H9 (cell line): ENCODE data around the gene SLC39A8. TPM values are rescaled to one million over a fixed set of nuclear protein-coding genes. Genes with fewer than 3 reads are reported as not detected.

Experiments used
- DNase-seq: peaks from one replicate; pipeline ENCODE4 v3.0.0-alpha.2; 2017
- H2AFZ ChIP-seq: one replicate; pipeline ENCODE4 v1.6.1; 2013; ENCODE audit warnings: mild to moderate bottlenecking, low read length, control low read depth, moderate library complexity
- H2AK5ac ChIP-seq: 2 replicates; pipeline ENCODE4 v1.6.1; 2013; ENCODE audit warnings: low read length, control low read depth, mixed read lengths; ENCODE audit not compliant: insufficient read length
- H2BK120ac ChIP-seq: one replicate; pipeline ENCODE4 v1.6.1; 2013; ENCODE audit warnings: low read depth, mild to moderate bottlenecking, low read length, control low read depth, inconsistent platforms; ENCODE audit not compliant: poor library complexity, severe bottlenecking
- H2BK12ac ChIP-seq: 2 replicates; pipeline ENCODE4 v1.6.1; 2013; ENCODE audit warnings: low read length, control low read depth, mixed read lengths, low read depth; ENCODE audit not compliant: insufficient read length
- H2BK15ac ChIP-seq: 2 replicates; pipeline ENCODE4 v1.6.1; 2013; ENCODE audit warnings: low read depth, low read length, control low read depth
- H2BK20ac ChIP-seq: one replicate; pipeline ENCODE4 v1.6.1; 2013; ENCODE audit warnings: low read depth, mild to moderate bottlenecking, low read length, control low read depth, inconsistent platforms; ENCODE audit not compliant: poor library complexity, severe bottlenecking
- H2BK5ac ChIP-seq: 2 replicates; pipeline ENCODE4 v1.6.1; 2013; ENCODE audit warnings: low read length, control low read depth, mixed read lengths; ENCODE audit not compliant: insufficient read length
- H3K14ac ChIP-seq: 2 replicates; pipeline ENCODE4 v1.6.1; 2013; ENCODE audit warnings: low read length, control low read depth; ENCODE audit not compliant: insufficient read depth
- H3K18ac ChIP-seq: 2 replicates; pipeline ENCODE4 v1.6.1; 2013; ENCODE audit warnings: low read depth, mild to moderate bottlenecking, mixed read lengths, low read length, control low read depth; ENCODE audit not compliant: insufficient read length
- H3K23ac ChIP-seq: 2 replicates; pipeline ENCODE4 v1.6.1; 2013; ENCODE audit warnings: low read length, control low read depth, mixed read lengths, low read depth; ENCODE audit not compliant: insufficient read length
- H3K23me2 ChIP-seq: 2 replicates; pipeline ENCODE4 v1.6.1; 2013; ENCODE audit warnings: low read depth, mild to moderate bottlenecking, mixed read lengths, low read length, control low read depth; ENCODE audit not compliant: insufficient read length, poor library complexity, severe bottlenecking
- H3K27ac ChIP-seq: 2 replicates; pipeline ENCODE4 v1.5.1; 2013; ENCODE audit warnings: low read length, control low read depth, mixed read lengths, low read depth; ENCODE audit not compliant: insufficient read length
- H3K27me3 ChIP-seq: 2 replicates; pipeline ENCODE4 v1.6.1; 2013; ENCODE audit warnings: low read length, control low read depth, inconsistent platforms; ENCODE audit not compliant: insufficient read depth
- H3K4ac ChIP-seq: 2 replicates; pipeline ENCODE4 v1.6.1; 2013; ENCODE audit warnings: low read depth, mild to moderate bottlenecking, control low read depth, inconsistent platforms, low read length, moderate library complexity
- H3K4me1 ChIP-seq: 2 replicates; pipeline ENCODE4 v1.6.1; 2013; ENCODE audit warnings: low read length, control low read depth, inconsistent platforms; ENCODE audit not compliant: insufficient read depth
- H3K4me2 ChIP-seq: 2 replicates; pipeline ENCODE4 v1.6.1; 2013; ENCODE audit warnings: low read length, control low read depth, mixed read lengths; ENCODE audit not compliant: insufficient read length, insufficient read depth
- H3K56ac ChIP-seq: 2 replicates; pipeline ENCODE4 v1.6.1; 2013; ENCODE audit warnings: low read depth, mild to moderate bottlenecking, mixed read lengths, low read length, control low read depth; ENCODE audit not compliant: insufficient read length
- H3K79me1 ChIP-seq: 2 replicates; pipeline ENCODE4 v1.6.1; 2013; ENCODE audit warnings: low read depth, mild to moderate bottlenecking, moderate library complexity, low read length, control low read depth, inconsistent platforms; ENCODE audit not compliant: insufficient read depth, poor library complexity, severe bottlenecking
- H3K79me2 ChIP-seq: 2 replicates; pipeline ENCODE4 v1.6.1; 2013; ENCODE audit warnings: low read length, control low read depth, inconsistent platforms; ENCODE audit not compliant: insufficient read depth
- H3K9ac ChIP-seq: 2 replicates; pipeline ENCODE4 v1.6.1; 2013; ENCODE audit warnings: low read length, control low read depth, mixed read lengths; ENCODE audit not compliant: insufficient read length; ENCODE audit errors: extremely low read depth
- H3K9me3 ChIP-seq: one replicate; pipeline ENCODE4 v1.6.1; 2013; ENCODE audit warnings: low read depth, low read length, inconsistent platforms; ENCODE audit not compliant: control insufficient read depth
- H3T11ph ChIP-seq: one replicate; pipeline ENCODE4 v1.6.1; 2013; ENCODE audit warnings: mild to moderate bottlenecking, low read length, control low read depth, inconsistent platforms
- H4K20me1 ChIP-seq: one replicate; pipeline ENCODE4 v1.6.1; 2013; ENCODE audit not compliant: control insufficient read depth, insufficient read length, insufficient read depth
- H4K5ac ChIP-seq: 2 replicates; pipeline ENCODE4 v1.6.1; 2013; ENCODE audit warnings: low read depth, mild to moderate bottlenecking, mixed read lengths, low read length, control low read depth; ENCODE audit not compliant: insufficient read length
- H4K8ac ChIP-seq: replicated peaks from 2 replicates; pipeline ENCODE4 v1.6.1; 2013; ENCODE audit warnings: low read length, control low read depth, mixed read lengths, low read depth; ENCODE audit not compliant: insufficient read length
- H4K91ac ChIP-seq: 2 replicates; pipeline ENCODE4 v1.6.1; 2013; ENCODE audit warnings: low read depth, mild to moderate bottlenecking, moderate library complexity, mixed read lengths, low read length, control low read depth; ENCODE audit not compliant: insufficient read length
- H3K27ac Mint-ChIP-seq, 3 experiments: 2 replicates in 2 of 3; 3 replicates in 1 of 3; pipeline ENCODE4 v1.8.0; 2020 to 2021; ENCODE audit warnings: mixed read lengths in 3 of 3, mild to moderate bottlenecking in 1 of 3, moderate library complexity in 1 of 3
- H3K27me3 Mint-ChIP-seq: 2 replicates; pipeline ENCODE4 v1.8.0; 2021; ENCODE audit warnings: low read depth, mild to moderate bottlenecking, moderate library complexity, mixed read lengths
- H3K36me3 Mint-ChIP-seq, 3 experiments: 2 replicates in 2 of 3; 3 replicates in 1 of 3; pipeline ENCODE4 v1.8.0; 2020 to 2021; ENCODE audit warnings: low read depth in 3 of 3, mixed read lengths in 3 of 3; ENCODE audit not compliant: insufficient read depth in 1 of 3
- H3K4me1 Mint-ChIP-seq, 2 experiments: 2 replicates each; pipeline ENCODE4 v1.8.0; 2020; ENCODE audit warnings: mixed read lengths in 2 of 2
- H3K4me3 Mint-ChIP-seq, 2 experiments: 2 replicates in 1 of 2; 3 replicates in 1 of 2; pipeline ENCODE4 v1.8.0; 2020 to 2021; ENCODE audit warnings: mild to moderate bottlenecking in 2 of 2, mixed read lengths in 2 of 2, moderate library complexity in 1 of 2
- H3K9me3 Mint-ChIP-seq, 2 experiments: 2 replicates in 1 of 2; 3 replicates in 1 of 2; pipeline ENCODE4 v1.8.0; 2020; ENCODE audit warnings: mild to moderate bottlenecking in 2 of 2, mixed read lengths in 2 of 2, moderate library complexity in 1 of 2
- CTCF ChIP-seq: fragments of 200-600 bp; sonication (generic); conservative IDR thresholded peaks from 3 replicates; pipeline ENCODE4 v1.8.0; 2021; ENCODE audit warnings: antibody characterized with exemption, mild to moderate bottlenecking
- WGBS: extraction: QIAGEN DNeasy Blood & Tissue Kit; methylation state at CpG from one replicate; pipeline ENCODE4 v1.1.7; 2013; ENCODE audit warnings: missing lambda C conversion rate, low lambda C conversion rate, mixed read lengths; ENCODE audit not compliant: insufficient read length; ENCODE audit errors: extremely low coverage; 5-methylcytosine and 5-hydroxymethylcytosine counted together
- total RNA-seq: library from RNA; stranded (reverse); gene quantifications from 2 replicates; pipeline ENCODE4 v1.2.1, GENCODE V29; 2021

The SLC39A8 gene
- total RNA-seq, 1 experiment from 2014 or later = 11.0 TPM

- Histone ChIP-seq H4K5ac (no peak overlapping the region), H3K79me2 (no peaks in the 10 kb centered on the region), H2BK120ac (no peak overlapping the region), H3K79me1 (no peaks in the 10 kb centered on the region), H3K18ac (no peak overlapping the region), H3K27me3 (no peaks in the 10 kb centered on the region), H4K8ac (no peak overlapping the region), H3K4me2 (no peak overlapping the region), H2BK12ac (no peak overlapping the region), H2BK20ac (no peak overlapping the region), H4K20me1 (no peaks in the 10 kb centered on the region), H2AK5ac (no peak overlapping the region), H3T11ph (no peak overlapping the region), H3K14ac (no peak overlapping the region), H2BK15ac (no peak overlapping the region), H3K4me1 (no peaks in the 10 kb centered on the region; the same call in 1 of the 2 replicates), H3K4ac (no peak overlapping the region), H3K23me2 (no peaks in the 10 kb centered on the region), H4K91ac (no peak overlapping the region), H3K27ac (no peak overlapping the region), H3K9ac (no peak overlapping the region), H3K23ac (no peak overlapping the region), H2BK5ac (no peak overlapping the region), H2AFZ (no peak overlapping the region), H3K56ac (no peak overlapping the region), H3K9me3 (no peaks in the 10 kb centered on the region)
- DNase-seq = no peak
- Mint-ChIP-seq H3K9me3 (peaks cover 0 to 3% of the 10 kb centered on the region in 2 experiments; a peak in 2 of 5 replicates), H3K4me3 (no peak overlapping the region), H3K4me1 (peaks cover 17 to 26% of the 10 kb centered on the region in 2 experiments), H3K27me3 (no peaks in the 10 kb centered on the region), H3K27ac (no peak overlapping the region), H3K36me3 (peaks cover 0 to 1% (median 0%) of the 10 kb centered on the region in 3 experiments; a peak in 1 of 7 replicates)
- no CpG with 5 or more reads among the region's 3 CpGs for WGBS
- TF ChIP-seq CTCF = no peak
Measured at GRCh38 chr4:102216666-102217065, 128.6 kb downstream of the SLC39A8 start.
